HL-60/S4 (cell line): Measurements from ENCODE around the gene DDAH2.

Experiments
- in situ Hi-C: fragments of 300-500 bp; cut with MboI; formaldehyde crosslinking; loops from 2 replicates; pipeline ENCODE4 v1.14.3; 2022; ENCODE audit warnings: low sequenced_read_pairs

The DDAH2 gene

DNA sequence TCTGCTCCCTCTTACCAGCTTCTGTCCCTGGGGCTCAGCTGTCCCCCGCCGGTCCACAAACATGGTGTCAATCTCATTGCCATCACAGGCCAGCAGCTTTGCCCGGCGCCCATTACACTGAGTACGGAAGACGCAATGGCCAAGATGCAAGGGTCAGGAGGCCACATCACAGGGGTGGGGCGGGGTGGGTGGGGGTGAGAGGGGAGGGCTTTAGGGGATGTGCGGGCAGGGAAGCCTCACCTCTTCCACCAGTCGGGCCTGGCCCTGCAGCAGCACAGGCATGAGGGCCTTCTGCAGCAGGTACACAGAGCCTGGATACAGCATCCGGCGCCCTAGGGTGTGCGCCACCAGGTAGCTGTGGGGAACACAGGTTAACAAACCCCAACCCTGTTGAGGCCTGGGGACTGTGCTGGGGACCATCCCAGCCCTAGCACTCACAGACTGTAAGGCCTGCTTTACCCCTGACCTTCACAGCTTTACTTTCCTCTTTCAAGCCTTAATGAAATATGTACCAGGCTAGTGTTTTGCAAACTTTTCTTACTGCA is 37.5 kb downstream of the DDAH2 start:
- in situ Hi-C loops = no loop called here

DNA sequence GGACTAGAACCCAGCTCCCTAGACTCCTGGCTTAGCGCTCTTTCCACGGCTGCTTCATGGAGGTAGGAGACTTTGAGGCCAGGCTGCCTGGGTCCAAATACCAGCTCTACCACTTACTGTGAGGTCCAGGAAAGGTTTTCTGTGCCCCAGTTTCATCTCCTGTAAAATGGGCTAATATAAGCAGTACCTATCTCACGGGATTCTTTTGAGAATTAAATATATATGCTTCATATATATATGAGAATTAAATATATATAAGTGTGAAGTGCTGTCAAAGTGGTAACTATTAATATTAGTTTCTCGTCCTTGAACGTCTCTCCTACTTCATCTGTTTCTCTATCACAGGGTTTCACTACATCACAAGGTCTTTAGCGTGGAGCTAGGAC is 38.0 kb downstream of the DDAH2 start:
- in situ Hi-C loops = no loop called here

DNA sequence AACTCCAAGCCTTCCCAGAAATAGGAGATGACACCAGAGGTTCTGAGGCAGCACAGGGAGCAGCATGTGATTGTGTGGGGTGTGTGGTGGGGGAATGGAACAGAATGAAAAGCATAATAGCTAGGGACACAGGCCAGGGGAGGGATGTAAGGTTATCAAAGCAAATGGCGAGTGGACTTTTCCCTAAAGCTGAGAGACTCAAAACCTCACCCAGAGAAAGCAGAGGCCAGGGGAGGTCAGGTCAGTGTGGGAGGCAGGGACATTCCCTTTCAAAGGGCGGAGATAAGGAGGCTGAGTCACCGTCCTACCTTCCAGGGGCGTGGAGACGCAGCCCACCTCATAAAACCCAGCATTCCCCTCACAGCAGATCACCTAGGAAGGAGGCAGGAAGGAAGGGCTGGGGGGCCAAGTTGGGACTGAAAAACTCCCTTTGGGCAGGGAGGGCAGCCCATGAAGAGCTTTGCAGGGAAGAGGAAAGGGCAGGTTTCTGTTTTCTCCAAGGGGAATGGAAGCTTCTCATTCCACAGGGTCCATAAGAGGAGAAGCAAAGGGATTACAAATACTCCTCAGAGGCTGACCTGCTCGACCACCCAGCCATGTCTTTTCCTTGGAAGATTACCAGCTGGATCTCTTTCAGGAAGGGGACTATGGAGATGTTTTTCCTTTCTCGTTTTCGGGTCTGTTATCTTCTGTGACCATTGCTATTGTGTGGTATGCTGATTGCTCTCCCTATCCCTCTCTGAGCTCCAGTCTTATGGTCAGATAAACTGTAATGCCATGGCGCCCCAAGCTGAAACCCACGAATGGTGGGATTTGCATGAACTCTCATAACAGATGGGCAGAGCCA is 38.6 kb downstream of the DDAH2 start:
- in situ Hi-C loops = no loop called here

DNA sequence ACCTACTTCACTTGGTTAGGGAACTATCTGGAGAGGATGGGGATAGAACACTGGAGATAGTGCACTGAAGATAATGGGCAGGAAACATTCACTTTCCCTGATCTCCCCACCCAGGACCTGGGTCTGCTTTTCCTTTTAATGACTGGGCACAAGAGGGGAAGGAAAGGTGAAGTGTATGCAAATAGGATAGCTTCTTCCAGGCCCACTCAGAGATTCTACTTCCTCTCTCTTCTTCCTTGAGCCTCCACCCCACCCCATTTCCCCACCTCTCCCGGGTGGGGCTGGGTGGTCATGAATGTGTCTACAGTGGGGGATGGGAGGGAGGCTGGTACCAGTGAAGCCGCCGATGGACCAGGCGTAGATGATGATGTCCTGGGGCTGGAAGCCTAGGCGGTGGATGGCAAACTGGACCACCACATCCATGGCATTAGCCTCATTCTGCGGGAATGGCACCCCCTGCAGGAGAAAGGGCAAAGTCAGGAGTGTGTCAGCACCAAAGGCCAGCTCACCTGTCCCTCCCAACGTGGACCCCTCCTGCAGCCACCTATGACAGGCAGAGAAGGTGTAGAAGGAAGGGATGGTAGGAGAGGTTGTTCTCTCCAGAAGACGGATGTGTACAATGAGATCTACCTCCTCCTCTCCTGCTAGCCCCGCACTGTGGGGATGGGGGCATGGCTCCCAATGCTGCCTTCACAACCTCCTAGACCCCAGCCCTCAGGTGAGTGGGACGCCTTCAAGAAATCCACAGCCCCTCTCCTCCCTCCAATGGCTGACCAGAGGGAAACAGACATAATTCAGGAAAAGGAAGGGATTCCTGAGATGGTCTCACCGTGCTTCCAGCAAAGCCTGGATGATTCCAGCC is 39.6 kb downstream of the DDAH2 start:
- in situ Hi-C loops = no loop called here

DNA sequence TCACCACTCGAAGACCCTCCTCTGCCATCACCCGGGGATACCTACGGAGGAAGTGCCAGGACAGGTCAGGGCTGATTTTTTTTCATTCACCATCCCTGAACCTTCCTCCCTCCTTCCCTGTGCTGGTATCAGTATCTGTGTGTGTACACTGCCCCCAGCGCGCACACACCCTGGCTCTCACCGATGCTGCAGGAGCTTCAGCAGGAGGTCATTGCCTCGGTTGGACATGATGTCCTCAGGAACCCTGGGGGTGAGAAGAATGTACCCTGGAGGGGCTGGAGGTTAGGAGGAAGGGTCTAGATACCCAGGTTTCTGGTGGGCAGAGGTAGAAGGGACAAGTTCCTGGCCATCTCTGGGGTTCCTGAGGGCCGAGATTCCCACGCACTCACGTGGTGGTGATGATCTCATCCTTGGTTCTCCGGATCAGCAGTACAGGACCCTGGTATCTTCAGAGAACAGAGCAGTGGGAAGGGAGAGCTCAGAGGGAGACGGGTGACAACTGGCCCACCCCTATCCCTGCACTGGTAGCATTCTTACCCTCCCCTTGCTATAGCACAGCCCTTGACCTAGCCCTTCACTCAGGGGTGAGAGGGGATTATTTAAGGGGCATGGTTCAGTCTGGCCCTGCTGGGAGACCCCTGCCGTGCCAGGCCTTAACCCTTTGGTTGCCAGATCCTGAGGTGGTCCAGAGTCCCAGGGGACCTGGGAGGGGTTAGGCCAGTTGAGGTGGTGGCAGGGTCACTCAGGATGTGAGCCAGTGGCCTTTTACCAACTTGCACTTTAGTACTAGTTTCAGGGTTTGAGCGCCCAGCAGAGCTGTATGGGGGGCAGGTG is 41.0 kb downstream of the DDAH2 start:
- in situ Hi-C loops = no loop called here

DNA sequence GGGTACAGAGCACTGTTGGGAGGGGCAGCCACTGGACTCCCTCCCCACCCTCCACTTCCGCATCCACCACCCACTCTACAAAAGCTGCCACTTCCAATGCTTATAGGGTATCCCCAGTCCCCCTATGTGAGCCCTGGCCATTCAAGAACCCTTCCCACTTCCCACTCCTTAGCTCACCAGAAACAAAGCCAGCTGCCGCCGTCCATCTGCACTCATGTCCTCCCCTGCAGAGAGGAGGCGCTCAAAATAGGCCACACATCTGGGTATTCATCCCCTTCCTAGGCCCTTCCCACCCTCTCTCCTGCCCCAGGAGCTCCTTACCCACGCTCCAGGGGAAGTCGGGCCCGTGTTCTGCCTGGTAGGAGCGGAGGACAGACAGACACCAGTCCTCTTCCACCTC is 41.8 kb downstream of the DDAH2 start:
- in situ Hi-C loops = no loop called here

DNA sequence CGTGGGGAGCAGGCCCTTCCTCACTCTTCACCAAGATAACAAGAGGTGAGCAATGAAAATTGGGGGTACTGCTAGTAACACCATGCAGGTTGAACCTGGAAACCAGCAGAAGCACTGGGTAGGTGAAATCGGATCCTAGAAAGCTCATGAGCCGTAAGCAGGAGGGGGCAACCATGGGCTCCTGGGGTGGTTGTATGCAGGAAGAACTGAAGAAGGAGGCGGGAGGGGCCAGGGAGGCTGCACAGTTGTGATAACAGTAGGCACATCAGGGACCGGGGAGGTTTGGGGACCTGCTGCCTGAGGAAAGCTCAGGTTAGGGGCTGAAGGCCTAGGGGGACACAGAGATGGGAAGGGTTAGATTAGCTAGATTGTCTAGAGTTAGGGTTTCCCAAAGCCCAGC is 42.6 kb downstream of the DDAH2 start:
- in situ Hi-C loops = no loop called here

DNA sequence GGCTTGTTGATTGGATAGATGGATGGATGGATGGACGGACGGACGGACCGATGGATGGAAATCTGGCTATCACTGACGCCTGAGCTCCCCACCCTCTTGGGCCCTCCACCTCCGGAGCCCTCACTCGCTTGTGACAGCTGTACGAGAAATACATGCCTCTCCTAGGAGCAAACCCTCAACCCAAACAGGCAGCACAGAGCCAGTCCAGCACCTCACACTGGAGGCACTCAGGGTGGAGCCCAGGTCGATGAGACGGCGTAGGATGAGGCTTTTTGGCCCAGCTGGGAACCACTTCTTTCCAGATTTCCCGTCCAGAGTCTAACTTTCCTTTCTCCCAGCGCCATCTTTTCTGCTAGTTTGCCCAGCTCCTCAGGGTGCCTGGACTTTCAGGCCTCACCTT is 45.5 kb downstream of the DDAH2 start:
- in situ Hi-C loops = no loop called here

DNA sequence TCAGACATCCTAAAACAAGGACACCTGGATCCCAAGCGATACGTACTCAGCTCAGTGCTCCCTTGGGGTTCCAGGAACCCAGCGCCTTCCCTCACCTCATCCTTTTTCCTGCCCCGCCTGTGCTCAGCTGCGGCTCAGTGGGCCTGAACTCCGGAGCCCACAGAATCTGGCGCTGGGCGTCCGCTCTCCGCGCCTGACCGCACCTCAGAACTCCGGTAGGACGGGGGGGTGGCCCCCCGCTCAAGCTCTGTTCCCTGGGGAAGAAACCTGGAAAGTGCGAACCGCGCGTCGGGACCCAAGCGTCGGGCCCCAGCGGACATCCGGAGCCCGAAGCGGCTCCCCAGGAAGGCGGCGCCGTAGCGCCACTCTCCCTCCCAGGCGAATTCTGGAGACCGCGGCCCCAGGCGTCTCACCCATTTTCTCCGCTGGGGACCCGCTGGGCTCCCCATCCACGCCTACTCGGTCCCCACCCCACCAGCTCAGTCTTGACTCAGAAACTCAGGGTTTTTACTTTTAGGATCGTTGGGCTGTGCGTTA is 47.9 kb downstream of the DDAH2 start:
- in situ Hi-C loops = no loop called here

DNA sequence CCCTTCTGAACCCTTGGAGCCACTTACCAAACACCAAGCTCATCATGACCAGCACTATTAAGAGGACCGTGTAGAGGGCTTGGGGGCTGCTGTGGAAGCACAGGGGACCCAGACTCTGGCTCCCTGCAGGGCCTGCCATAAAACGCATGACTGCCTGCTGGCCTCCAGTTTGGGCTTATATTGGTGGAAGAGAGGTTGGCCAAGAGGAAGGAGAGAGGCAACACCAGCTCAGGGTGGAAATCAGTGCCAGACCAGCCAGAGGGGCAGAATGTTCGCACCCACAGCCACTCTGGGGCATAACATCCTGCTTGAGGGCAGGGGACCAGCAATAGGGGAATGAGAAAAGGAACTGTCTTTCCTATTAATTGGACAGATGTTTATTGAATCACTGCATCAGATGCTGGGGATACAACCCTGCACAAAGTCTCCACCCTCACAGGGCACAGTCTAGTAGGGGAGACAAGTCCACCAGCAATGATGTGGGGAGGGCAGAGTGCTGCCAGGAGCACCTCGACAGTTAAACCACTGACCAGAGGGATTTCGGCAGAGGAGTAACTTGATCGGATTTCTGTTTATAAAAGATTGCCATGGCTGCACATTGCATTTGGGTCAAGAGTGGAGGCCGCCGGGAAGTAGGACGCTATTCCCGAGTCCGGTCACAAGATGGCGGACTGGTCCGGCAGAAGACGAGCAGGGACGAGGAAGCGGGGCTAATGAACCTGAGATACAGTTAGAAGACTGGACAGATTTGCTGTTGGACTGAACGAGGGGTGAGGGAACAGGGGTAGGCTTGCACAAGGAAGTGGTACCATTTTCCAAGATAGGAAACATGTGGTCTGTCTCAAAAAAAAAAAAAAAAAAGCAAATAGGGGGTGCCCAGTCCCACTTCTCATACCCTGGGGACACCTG is 48.6 kb downstream of the DDAH2 start, which contains the start of gene LY6G5C:
TSS of gene LY6G5C (minus strand) at position 842 of the 909 bp plus-strand sequence. CDS start at position 148, 694 bp downstream.
- in situ Hi-C loops = no loop called here

DNA sequence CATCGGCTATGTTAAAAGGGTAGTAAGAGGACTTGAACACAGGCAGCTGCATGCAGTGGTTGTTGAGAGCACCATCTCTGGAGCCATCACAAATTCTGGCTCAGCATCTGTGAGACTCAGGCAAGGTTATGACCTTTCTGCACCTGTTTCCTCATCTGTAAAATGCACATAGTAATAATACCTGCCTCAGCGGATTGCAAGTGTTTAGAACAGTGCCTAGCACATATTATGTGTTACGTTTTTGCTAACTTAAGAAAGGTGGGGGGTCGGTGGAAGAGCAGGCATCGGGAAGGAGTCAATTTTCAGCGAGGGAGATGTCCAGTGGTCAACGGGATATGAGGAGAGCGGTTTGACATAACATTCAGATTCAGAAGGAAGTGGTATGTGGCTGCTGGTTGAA is 51.1 kb downstream of the DDAH2 start:
- in situ Hi-C loops = no loop called here
